GM12872 (cell line): ENCODE results near the gene XKR8.

Experiments
- CTCF ChIP-seq: IDR thresholded peaks from 3 replicates; pipeline ENCODE4 v1.5.1; 2011; ENCODE audit warnings: low read depth, mild to moderate bottlenecking, low read length, moderate library complexity; ENCODE audit not compliant: insufficient read depth

XKR8 gene

GRCh38 chr1:27967106-27967883, 7.5 kb downstream of the XKR8 start:
- no peak for TF ChIP-seq CTCF

- TF ChIP-seq CTCF, result no peak
Measured at GRCh38 chr1:27967884-27968466, 8.2 kb downstream of the XKR8 start.

GRCh38 chr1:27968692-27969091, 8.9 kb downstream of the XKR8 start:
- no peak for TF ChIP-seq CTCF

- no peak for TF ChIP-seq CTCF
Measured at GRCh38 chr1:27970401-27970800, 10.6 kb downstream of the XKR8 start.

- TF ChIP-seq CTCF, result no peak
Measured at GRCh38 chr1:27971674-27972073, 11.9 kb downstream of the XKR8 start.

GRCh38 chr1:27972141-27972540, 12.4 kb downstream of the XKR8 start:
- no peak for TF ChIP-seq CTCF

- TF ChIP-seq CTCF, result no peak
Measured at GRCh38 chr1:27973771-27974416, 14.1 kb downstream of the XKR8 start.
